HUES48 (cell line): ENCODE results near the gene PLAC1.

Experiments used
- H3K27ac ChIP-seq: one replicate; pipeline ENCODE4 v1.7.0; 2013; ENCODE audit warnings: low read depth, low read length, inconsistent platforms
- H3K27me3 ChIP-seq: 2 replicates; pipeline ENCODE4 v1.6.1; 2013; ENCODE audit warnings: mild to moderate bottlenecking, low read length; ENCODE audit not compliant: control insufficient read depth, insufficient read depth
- H3K36me3 ChIP-seq: 2 replicates; pipeline ENCODE4 v1.6.1; 2013; ENCODE audit warnings: low read length; ENCODE audit not compliant: control insufficient read depth, insufficient read depth
- H3K4me1 ChIP-seq: 2 replicates; pipeline ENCODE4 v1.6.1; 2013; ENCODE audit warnings: mild to moderate bottlenecking, low read length; ENCODE audit not compliant: control insufficient read depth, insufficient read depth
- H3K4me3 ChIP-seq: 2 replicates; pipeline ENCODE4 v1.5.1; 2013; ENCODE audit warnings: mild to moderate bottlenecking, low read depth, low read length
- H3K9ac ChIP-seq: 2 replicates; pipeline ENCODE4 v1.6.1; 2013; ENCODE audit warnings: mild to moderate bottlenecking, low read depth, low read length, moderate library complexity
- H3K9me3 ChIP-seq: 2 replicates; pipeline ENCODE4 v1.6.1; 2013; ENCODE audit warnings: low read length; ENCODE audit not compliant: control insufficient read depth, insufficient read depth

Gene PLAC1

DNA sequence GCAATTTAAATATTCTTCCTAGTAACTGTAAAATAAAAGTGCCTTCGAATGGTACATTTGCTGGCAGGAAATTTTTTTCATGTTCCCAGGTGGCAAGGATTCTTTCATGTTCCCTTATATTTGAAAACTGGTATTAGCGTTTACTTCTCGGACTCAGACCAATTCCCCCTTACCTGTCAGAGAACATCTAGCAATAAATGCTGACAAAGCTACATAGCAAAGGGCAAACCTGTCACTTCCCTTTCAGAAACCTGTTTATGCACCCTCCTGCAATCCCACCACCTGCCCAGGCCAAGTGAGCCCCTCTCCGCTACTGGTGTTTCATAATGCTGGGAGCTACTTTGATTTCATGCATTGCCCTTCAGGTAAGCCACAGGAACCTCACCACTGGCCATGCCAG lies 100.1 kb downstream of the PLAC1 start:
- no peaks in the 10 kb centered on the region for H3K36me3 ChIP-seq
- no peak overlapping the region for H3K4me3 ChIP-seq
- H3K9me3 ChIP-seq = no peaks in the 10 kb centered on the region
- H3K27ac ChIP-seq = no peak overlapping the region
- peaks cover 21% of the 10 kb centered on the region for H3K27me3 ChIP-seq
- no peak overlapping the region for H3K9ac ChIP-seq
- peaks cover 19% of the 10 kb centered on the region for H3K4me1 ChIP-seq

DNA sequence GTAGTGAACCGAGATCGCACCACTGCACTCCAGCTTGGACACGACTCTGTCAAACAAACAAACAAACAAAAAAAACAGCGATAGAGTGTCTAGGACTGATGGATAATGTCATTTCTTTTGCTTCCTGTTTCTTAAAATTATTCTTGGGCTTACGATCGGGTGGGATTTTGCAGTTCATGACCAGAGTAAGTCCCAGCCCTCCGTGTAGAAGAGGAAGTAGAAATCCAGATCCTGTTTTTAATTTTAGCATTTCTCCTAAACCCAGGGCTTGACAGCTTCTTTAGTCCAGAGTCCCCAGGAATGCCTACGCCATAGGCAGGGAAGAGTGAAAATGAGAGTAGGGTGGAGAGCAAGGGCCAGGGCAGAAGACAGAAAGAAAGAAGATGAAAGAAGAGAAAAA lies 104.0 kb downstream of the PLAC1 start:
- Histone ChIP-seq H3K4me3 (no peak overlapping the region), H3K9ac (no peak overlapping the region), H3K4me1 (peaks cover 47% of the 10 kb centered on the region)

DNA sequence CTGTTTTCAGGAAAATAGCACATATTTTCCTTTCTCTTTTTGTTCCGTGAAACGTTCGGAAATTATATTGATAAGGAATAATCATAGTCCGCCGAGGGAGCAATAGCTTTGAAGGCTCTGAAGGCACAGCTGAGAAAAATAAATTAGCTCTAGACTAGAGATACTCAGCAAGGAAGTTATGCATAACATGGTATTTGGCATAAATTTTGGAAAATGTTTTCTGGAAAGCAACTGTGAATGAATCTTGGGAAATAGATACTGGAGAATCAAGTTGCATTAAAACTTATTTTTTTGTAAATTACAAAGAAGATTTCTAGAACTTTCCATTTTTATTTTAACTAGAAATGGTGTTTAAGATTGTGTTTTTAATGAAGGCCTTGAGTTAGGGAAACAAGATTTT lies 105.9 kb downstream of the PLAC1 start:
- Histone ChIP-seq H3K4me3 (no peak overlapping the region), H3K27me3 (peaks cover 62% of the 10 kb centered on the region), H3K9ac (no peak overlapping the region), H3K27ac (no peak overlapping the region), H3K9me3 (no peaks in the 10 kb centered on the region), H3K4me1 (peaks cover 50% of the 10 kb centered on the region), H3K36me3 (no peaks in the 10 kb centered on the region)

More for the DNA sequence above, 104.0 kb downstream of the PLAC1 start:
- Histone ChIP-seq H3K36me3 (no peaks in the 10 kb centered on the region), H3K27me3 (peaks cover 53% of the 10 kb centered on the region), H3K9me3 (no peaks in the 10 kb centered on the region), H3K27ac (no peak overlapping the region)

DNA sequence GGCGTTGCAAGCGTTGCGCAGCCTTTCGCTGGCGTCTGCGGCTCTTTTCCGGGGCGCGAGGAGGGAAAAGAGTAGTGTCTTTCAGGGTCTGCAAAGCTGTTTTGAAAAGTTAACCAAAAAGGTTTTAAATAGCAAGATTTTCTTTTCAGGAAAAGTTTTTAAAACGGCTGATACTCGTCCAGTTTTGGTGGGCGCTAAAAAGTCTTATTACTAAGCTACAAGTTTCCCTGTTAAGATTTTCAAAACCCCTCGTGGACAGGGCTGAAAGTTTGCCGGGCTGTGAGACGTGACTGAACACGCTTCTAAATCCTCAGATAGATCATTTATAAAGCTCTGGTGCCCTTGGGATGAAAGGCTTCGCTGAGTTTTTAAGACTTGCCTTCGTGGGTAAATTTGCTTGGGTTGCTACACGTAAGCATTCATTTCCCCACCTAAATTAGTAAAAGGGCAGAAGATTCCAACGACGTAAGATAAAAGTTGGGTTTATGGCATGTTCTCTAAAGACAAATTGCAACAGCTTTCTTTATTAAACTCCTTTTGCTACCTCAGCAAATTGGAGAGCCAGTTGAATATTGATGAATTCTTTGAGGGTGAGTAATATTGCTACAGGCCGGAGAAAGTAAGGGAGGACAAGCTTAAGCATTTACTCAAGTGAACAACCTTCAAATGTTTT lies 106.8 kb downstream of the PLAC1 start:
- Histone ChIP-seq H3K9ac (no peak overlapping the region), H3K36me3 (no peaks in the 10 kb centered on the region), H3K27ac (peak overlapping the region; percentile 15), H3K4me3 (peak overlapping the region; percentile 56), H3K27me3 (peaks cover 70% of the 10 kb centered on the region), H3K9me3 (no peaks in the 10 kb centered on the region), H3K4me1 (peaks cover 54% of the 10 kb centered on the region)

DNA sequence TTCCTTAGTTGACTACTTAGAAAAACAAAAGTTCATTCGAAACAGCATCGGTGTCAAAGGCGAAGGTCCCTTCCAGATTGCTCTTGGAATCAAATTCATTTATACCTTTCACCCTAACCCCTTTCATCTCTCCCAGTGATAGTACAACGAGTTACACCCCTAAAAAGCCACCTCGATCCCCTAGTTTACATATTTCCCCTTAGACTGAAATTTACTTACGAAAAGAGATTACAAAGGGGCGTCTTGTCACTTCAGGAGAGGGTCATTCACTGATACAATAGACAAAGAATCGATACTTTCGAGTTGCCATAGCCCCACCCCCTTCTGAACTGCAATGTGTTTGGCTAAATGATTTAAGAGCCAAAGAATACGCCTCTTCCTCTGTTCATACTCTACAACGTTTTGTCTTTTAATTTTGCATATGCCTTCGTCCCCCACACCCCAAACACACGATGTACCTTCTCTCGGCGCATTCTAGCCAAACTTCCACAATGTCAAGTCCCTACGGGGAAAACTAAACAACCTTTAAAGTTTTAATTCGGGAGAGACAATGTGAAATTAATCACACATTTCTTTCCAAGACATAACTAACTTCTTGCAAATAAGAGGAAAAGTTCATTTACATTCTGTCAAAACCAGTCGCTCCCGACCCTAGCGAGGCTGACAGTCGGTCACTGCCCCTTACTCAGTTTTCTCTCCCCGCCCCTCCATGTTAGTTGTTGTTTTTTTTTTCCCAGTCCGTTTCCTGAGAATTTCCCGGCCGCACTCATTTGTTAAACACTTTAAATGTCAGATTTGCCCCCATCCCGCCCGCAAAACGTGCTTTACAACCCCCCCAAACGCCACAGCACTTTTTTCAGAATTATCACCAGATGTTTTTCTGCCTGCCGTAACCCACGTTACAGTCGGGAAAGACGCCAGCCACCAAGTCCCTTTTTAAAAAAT lies 109.7 kb downstream of the PLAC1 start:
- H3K27ac ChIP-seq = peak overlapping the region; percentile 69
- no peaks in the 10 kb centered on the region for H3K36me3 ChIP-seq
- H3K9ac ChIP-seq = peak overlapping the region; percentile 69
- H3K4me1 ChIP-seq = peaks cover 75% of the 10 kb centered on the region
- H3K4me3 ChIP-seq = peak overlapping the region; percentile 80
- peaks cover 86% of the 10 kb centered on the region for H3K27me3 ChIP-seq
- no peaks in the 10 kb centered on the region for H3K9me3 ChIP-seq

DNA sequence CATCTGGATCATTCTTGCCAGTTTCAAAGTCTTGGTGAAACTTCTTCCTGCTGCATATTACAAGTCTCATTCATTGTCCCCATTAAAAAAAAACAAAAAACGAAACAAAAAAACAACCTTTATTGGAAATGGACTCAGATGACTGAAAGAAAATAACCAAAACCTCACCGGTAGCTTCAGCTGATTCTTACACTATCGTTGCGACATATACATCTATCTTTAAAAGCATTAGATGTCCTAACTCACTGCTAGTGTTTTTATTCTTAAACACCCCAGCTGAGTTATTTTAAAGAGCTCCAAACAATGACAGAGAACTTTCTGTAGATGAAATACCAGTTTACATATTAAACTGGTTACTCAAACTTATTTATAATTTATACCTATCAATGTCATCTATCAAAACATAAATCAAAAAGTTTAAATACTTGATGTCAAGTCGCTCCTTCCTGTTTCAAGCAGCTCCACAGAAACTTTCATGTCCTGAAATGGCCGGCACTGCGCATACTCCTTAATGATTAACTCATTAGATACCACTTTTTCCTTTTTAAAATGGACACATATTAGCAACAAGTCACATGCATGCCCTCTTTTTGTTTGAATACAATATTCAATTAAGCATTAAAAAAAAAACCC lies 111.1 kb downstream of the PLAC1 start:
- Histone ChIP-seq H3K27me3 (peaks cover 73% of the 10 kb centered on the region), H3K4me3 (peak overlapping the region; percentile 80), H3K9ac (no peak overlapping the region), H3K4me1 (peaks cover 78% of the 10 kb centered on the region), H3K9me3 (no peaks in the 10 kb centered on the region), H3K27ac (no peak overlapping the region), H3K36me3 (no peaks in the 10 kb centered on the region)

DNA sequence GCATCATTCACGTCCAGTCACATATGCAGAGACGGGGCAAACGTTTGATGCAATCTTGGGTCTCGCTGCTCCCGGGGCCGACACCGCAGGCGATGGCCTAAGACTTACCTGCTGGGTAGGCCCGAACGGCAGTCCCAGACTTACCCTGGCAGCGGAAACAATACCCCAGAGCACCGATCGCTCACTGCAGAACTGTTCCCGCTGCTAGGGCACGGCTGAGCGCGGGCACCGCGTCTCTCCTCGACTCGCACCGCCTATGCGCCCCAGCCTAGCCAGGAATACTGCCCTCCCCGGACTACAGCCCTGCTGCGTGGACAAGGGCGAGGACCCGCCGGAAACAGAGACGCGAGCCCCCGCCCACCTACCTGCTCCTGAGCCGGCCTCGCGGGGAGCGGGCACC lies 112.1 kb downstream of the PLAC1 start:
- Histone ChIP-seq H3K27ac (no peak overlapping the region), H3K4me3 (peak overlapping the region; percentile 19; the same call in 1 of the 2 replicates), H3K27me3 (peaks cover 63% of the 10 kb centered on the region), H3K9ac (no peak overlapping the region), H3K9me3 (no peaks in the 10 kb centered on the region), H3K4me1 (peaks cover 70% of the 10 kb centered on the region), H3K36me3 (no peaks in the 10 kb centered on the region)

DNA sequence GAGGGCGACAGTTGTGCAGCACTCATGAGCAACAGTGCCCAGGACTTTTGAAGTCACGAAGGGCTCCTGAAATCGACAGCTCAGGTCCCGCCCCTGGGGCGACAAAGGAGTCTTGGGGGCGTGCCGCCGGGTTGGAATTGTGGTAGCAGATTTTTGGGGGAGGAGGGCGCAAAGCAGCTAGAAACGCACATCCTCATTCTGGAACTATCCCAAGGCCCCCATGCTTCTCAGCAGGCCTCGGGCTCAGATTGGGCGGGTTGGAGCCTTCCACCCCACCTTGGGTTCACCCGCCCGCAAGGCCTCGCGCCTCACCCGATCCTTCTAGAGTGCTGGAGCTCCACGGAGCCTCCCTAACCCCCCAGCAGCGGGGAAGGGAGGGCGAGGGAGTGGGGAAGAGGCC lies 112.8 kb downstream of the PLAC1 start:
- Histone ChIP-seq H3K9me3 (no peaks in the 10 kb centered on the region), H3K27ac (no peak overlapping the region), H3K36me3 (no peaks in the 10 kb centered on the region), H3K9ac (no peak overlapping the region), H3K27me3 (peaks cover 56% of the 10 kb centered on the region), H3K4me3 (peak overlapping the region; percentile 63; the same call in 1 of the 2 replicates), H3K4me1 (peaks cover 69% of the 10 kb centered on the region)

DNA sequence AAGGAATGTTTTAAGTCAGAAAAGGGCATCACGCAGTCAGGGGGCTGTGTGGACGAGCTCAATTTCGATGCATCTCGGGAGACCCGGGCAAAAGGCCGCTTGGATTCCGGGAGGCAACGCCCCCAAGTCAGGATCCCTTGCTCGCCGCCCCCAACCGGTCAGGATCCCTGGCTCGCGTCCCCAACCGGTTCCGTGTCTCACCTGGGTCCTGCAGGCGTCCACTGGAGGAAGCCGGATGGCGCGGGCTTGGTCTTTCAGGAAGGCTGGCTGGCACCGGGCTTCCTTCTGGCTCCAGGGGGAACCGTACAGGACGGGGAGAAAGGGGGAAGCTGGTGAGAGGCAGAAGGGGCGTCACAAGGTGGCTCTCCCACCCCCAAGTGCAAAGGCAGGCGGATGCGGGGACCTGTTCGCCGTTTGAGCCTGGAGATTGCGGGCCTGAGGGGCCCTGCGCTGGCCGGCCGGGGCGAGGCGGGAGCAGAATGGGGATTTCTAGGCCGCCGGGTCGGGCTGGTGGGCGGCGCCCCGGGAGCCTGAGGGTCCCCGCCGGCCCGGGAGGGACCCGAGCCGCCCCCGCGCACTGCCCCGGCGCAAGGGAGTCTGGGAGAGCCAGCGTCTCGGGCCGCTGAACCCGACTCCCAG lies 113.6 kb downstream of the PLAC1 start:
- Histone ChIP-seq H3K4me3 (peak overlapping the region; percentile 63), H3K9ac (peak overlapping the region; percentile 23), H3K27ac (no peak overlapping the region), H3K36me3 (no peaks in the 10 kb centered on the region), H3K4me1 (peaks cover 61% of the 10 kb centered on the region), H3K9me3 (no peaks in the 10 kb centered on the region), H3K27me3 (peaks cover 47% of the 10 kb centered on the region)

DNA sequence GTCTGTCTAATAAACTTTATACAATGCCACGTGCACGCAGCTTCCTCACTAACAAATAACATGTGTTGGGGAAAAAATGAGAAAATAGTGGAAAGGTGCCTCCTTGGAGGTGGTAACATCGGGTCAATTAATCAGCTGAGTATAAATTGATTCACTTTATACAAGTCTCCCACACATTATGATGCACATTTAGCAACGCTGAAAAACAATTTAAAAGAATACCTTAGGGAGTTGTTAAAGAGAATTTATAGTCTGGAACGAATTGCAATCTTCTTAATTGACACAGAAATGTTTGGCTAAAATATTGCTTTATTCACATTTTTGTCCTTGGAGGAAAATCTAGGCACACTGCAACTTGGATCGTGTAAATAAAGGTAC lies 114.1 kb downstream of the PLAC1 start:
- Histone ChIP-seq H3K9ac (peak overlapping the region; percentile 23), H3K27me3 (peaks cover 47% of the 10 kb centered on the region), H3K4me1 (peaks cover 61% of the 10 kb centered on the region), H3K9me3 (no peaks in the 10 kb centered on the region), H3K27ac (peak overlapping the region; percentile 66), H3K4me3 (peak overlapping the region; percentile 63), H3K36me3 (no peaks in the 10 kb centered on the region)
